COLO829 (cell line): ENCODE results near the gene NLRC3.
A peak's percentile ranks its signal among the peaks of the same experiment; 100 is the strongest.
"Not testable (repeated sequence)": the region's sequence is repeated elsewhere in the genome, so short reads cannot be mapped to it uniquely, and the experiment has no call there.

Experiments
- DNase-seq: peaks from one replicate; pipeline ENCODE4 v3.0.0; 2012; ENCODE audit warnings: low spot score

NLRC3 gene

GRCh38 chr16:3577302-3577752, at the start of gene NLRC3:
TSS of gene NLRC3 (minus strand) at chr16:3577403. CDS start at chr16:3565036, 12,367 bp downstream.
- DNase-seq: no peak

GRCh38 chr16:3625911-3626732, 48.9 kb upstream of the NLRC3 start:
- DNase-seq: no peak

GRCh38 chr16:3625331-3625730, 48.1 kb upstream of the NLRC3 start:
- DNase-seq: no peak

- no peak for DNase-seq
Observed at GRCh38 chr16:3623642-3624041, 46.4 kb upstream of the NLRC3 start.

GRCh38 chr16:3618769-3619141, 41.6 kb upstream of the NLRC3 start:
- no peak for DNase-seq

GRCh38 chr16:3612510-3613466, 35.6 kb upstream of the NLRC3 start:
- peak; percentile 24 for DNase-seq

GRCh38 chr16:3611146-3611975, 34.2 kb upstream of the NLRC3 start, which contains the start of gene SLX4:
TSS of gene SLX4 (minus strand) at chr16:3611606. CDS start at chr16:3608964, 2,642 bp downstream.
- DNase-seq: peak; percentile 99

- peak; percentile 12 for DNase-seq
Observed at GRCh38 chr16:3610698-3611145, 33.5 kb upstream of the NLRC3 start.

GRCh38 chr16:3609895-3610697, 32.9 kb upstream of the NLRC3 start:
- no peak for DNase-seq

GRCh38 chr16:3608976-3609375, 31.8 kb upstream of the NLRC3 start:
- not testable (repeated sequence) for DNase-seq

GRCh38 chr16:3608069-3608468, 30.9 kb upstream of the NLRC3 start:
- DNase-seq: no peak

- DNase-seq: no peak
Observed at GRCh38 chr16:3607634-3608033, 30.4 kb upstream of the NLRC3 start.

GRCh38 chr16:3607161-3607560, 30.0 kb upstream of the NLRC3 start:
- DNase-seq: no peak

- DNase-seq: no peak
Observed at GRCh38 chr16:3606441-3606840, 29.2 kb upstream of the NLRC3 start.

- no peak for DNase-seq
Observed at GRCh38 chr16:3602320-3602653, 25.1 kb upstream of the NLRC3 start.

- DNase-seq: no peak
Observed at GRCh38 chr16:3601614-3602319, 24.6 kb upstream of the NLRC3 start.

- DNase-seq: no peak
Observed at GRCh38 chr16:3599922-3600321, 22.7 kb upstream of the NLRC3 start.

- no peak for DNase-seq
Observed at GRCh38 chr16:3599121-3599520, 21.9 kb upstream of the NLRC3 start.

GRCh38 chr16:3598236-3598635, 21.0 kb upstream of the NLRC3 start:
- no peak for DNase-seq

GRCh38 chr16:3597676-3598075, 20.5 kb upstream of the NLRC3 start:
- no peak for DNase-seq
